ENCODE data around the gene C9orf50.

The C9orf50 gene

DNA sequence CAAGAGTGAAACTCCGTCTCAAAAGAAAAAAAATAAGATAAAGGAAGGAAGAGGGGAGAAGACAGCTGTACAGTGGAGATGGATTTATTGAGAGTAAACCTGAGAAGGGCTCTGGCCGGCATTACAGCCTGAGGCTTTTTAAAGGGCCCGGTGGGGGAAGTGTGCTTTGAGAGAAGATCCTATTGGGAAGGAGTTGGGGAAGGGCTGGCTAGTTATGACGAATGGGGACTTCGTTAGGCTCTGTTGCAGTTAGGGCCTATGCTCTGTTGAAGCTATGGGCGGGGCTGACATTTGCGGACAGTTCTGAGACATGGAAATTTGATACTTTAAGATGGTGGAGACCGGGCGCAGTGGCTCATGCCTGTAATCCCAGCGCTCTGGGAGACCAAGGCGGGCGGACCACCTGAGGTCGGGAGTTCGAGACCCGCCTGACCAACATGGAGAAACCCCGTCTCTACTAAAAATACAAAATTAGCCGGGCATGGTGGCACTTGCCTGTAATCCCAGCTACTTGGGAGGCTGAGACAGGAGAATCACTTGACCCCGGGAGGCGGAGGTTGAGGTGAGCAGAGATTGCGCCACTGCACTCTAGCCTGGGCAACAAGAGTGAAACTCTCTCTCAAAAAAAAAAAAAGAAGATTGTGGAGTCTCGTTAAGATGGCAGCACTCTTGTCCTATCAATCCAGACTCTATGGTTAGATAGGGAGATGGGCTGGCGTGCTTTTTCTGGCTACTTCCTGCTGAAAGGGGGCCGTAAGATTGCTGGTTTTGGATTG is 33.2 kb downstream of the C9orf50 start:
- no peak for DNase-seq

DNA sequence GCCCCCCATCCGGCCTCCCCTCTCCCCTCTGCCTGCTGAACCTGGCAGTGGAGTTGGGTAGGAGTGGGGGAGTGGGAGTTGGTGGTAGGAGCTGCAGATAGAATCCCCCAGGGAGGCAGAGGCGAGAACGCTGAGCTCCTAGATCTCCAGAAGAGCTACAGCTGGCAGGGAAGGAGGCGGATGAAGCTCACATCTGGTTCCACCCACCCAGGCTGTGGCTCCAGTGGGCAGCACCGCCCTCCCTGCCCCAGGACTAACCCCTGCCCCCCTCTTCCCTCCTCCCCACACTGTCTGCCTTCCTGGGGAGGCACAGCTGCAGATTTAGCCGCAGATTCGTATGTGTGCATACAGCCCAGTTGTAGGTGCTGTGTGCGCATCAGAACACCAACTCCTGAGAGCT is 34.2 kb downstream of the C9orf50 start:
- DNase-seq: no peak

DNA sequence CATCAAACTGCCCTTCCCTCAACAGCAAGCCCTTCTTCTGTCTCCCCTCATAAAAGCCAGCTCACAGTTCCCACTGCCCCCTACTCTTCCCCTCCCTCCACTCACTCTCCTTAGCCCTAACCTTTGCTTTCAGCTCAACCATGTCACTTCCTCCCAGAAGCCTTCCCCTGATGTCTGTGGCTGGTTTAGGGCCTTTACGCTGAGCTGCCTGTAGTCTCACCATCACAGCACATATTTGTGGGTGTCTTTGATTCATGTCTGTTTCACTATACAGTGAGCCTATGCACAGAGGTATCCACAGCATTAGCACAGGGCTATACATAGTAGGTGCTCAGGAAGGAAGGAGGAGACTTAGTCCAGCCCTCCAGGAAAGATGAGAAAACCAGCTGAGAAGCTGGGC is 34.7 kb downstream of the C9orf50 start:
- no peak for DNase-seq

DNA sequence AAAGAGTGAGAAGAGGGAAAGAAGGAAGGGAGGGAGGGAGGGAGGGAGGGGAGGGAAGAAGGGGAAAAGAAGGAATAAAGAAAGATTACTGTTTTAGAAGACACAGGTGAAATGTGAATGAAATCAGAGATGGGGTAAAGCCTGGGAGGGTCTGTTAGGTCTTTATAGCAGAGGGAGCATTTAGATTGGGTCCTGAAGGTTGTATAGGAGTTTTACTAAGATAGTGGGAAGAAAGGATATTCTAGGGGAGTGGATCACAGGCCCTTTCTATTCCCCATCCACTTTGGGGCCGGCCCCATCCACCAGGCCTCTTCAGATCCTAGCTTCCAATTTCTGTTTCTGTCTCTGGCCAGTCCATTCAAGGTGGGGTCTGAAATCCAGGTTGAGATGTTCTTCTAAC is 35.5 kb downstream of the C9orf50 start:
- no peak for DNase-seq

DNA sequence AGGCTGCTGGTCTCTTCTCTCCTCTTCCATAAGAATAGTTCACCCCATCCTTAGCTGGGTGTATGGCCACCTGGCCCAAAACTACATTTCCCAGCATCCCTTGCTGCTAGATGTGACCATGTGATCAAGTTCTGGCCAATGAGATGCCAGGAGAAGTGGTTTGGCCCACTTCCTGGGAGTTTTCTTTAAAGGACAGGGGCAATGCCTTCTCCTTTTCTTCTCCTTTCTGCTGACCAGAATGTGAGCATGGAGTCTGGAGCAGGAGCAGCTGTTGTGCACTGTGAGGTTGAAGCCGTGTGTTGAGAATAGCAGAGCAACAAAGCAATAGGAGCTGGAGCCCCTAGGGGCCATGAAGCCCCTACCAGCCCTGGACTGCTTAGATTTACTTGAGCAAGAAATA is 36.8 kb downstream of the C9orf50 start:
- DNase-seq: peak; percentile 71 to 74

DNA sequence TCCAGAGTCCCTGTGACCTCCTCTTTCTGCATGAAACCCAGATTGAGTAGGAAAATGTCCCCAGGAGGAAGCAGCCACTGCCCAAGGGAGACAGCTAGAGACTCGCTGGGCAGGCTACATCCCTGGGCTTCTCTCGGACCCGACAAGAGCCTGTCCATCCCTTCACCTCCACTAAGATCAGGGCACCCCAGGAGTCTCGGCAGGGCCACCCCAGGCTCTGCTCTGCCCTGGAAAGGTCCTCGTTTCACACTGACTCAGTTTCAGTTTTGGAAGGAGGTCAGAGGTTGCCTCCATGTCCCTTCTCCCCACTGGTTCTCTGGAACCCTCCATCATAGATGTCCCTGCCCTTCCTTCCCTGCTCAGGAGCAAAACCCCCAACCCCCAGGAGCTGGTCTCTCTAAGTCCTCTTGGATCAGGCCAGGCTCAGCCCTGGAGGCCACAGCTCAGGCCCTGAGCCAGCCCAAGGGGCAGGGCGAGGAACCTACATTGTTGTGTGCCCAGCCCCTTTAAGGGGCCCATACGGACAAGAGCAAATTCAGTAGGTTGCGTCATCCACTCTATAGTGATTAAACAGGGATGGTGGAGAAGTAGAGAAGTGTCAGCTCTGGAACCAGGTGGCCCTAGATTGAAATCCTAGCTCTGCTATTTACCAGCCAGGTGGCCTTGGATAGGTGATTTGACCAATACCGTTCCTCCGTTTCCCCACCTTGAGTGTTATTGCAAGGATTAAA is 37.4 kb downstream of the C9orf50 start:
- DNase-seq: no peak

DNA sequence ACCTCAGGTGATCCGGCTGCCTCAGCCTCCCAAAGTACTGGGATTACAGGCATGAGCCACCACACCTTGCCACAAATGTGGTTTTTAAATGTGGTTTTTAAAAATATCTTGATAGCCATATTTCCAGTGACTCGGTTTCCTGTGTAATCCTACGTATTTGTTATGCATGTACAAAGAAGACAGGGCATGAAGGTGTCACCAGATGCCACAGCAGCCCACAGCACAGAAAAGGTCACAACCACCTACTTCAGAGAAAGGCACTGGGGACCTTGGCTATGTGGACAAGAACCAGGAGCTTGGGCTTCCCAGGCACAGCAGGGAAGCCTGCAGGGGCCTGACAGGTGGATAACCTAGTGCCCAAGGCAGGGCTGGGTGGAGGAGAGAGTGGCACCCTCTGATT is 38.0 kb downstream of the C9orf50 start:
- no peak for DNase-seq

DNA sequence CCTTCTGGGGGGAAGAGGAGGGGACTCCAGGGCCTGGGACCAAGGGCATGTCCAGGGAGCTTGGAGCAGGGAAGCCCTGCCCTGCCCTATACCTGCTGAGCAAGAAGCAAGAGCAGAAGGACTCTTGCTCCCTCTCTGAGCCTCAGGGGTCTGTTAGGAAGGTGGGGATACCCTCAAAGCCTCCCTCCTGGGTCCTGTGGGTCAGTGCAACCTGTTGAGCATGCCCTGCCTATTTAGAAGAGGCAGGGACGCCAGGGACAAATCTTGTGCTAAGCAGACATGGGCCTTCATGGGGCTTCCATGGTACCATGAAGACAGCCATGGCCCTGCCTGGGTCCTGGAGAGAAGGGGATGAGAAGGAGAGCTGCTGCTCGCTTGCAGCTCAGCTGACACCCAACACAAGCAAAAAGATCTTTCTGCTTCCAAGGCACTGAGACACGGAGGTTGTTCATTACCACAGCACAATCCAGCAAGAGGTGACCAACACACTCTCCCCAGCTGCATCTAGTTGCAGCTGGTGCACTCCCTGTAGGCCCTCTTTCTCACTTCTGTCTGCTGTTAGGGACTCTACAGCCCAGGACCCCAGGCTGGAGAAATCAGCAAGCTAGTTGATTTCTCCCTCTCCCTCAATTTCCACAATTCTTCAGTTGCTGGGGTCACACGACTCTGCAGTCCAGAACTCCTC is 39.3 kb downstream of the C9orf50 start:
- DNase-seq: no peak

DNA sequence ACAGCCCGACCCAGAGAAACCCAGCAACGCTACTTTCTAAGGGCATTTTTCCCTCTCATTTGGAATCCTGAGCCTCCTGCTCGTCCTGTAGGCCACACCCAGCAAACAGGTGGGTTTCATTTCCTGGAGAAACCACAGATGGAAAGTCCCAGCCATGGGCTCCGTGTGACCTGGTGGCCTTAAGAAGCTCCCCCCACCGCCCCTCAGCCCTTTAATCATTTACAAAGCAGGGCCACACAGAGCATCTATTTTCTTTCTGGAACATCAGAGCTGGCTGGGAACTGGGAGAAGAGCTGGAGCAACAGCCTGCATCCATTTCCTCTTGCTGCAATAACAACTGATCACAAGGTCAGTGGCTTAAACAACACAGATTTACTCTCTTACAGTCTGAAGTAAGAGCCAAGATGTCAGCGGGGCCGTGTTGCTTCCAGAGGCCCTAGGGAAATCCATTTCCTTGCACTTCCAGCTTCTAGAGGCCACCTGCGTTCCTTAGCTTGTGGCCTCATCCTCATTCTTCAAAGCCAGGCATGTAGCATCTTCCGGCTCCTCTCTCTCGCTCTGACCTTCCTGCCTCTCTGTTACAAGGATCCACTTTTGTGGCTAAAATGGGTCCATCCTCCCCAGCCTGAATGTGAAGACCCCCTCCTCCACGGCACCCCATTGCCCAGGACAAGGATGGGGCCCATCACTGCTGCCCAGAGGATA is 40.5 kb downstream of the C9orf50 start:
- no peak for DNase-seq

DNA sequence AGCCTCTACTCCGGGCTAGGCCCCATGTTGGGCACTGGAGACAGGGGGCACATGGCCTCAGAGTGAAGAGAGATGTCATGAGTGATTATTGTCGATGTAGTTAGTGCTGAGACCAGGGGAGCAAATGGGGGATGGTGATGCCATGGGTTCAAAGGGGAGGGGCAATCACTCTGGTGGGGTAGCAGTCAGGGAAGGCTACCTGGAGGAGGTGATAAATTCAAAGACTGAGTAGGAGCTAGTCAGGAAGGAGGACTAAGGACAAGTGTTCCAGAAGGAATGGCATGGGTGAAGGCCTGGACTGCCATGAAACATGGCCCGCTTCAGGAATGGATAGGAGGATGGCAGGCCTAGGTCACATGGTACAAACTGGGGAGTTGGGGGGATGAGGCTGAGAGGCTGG is 41.6 kb downstream of the C9orf50 start:
- no peak for DNase-seq

DNA sequence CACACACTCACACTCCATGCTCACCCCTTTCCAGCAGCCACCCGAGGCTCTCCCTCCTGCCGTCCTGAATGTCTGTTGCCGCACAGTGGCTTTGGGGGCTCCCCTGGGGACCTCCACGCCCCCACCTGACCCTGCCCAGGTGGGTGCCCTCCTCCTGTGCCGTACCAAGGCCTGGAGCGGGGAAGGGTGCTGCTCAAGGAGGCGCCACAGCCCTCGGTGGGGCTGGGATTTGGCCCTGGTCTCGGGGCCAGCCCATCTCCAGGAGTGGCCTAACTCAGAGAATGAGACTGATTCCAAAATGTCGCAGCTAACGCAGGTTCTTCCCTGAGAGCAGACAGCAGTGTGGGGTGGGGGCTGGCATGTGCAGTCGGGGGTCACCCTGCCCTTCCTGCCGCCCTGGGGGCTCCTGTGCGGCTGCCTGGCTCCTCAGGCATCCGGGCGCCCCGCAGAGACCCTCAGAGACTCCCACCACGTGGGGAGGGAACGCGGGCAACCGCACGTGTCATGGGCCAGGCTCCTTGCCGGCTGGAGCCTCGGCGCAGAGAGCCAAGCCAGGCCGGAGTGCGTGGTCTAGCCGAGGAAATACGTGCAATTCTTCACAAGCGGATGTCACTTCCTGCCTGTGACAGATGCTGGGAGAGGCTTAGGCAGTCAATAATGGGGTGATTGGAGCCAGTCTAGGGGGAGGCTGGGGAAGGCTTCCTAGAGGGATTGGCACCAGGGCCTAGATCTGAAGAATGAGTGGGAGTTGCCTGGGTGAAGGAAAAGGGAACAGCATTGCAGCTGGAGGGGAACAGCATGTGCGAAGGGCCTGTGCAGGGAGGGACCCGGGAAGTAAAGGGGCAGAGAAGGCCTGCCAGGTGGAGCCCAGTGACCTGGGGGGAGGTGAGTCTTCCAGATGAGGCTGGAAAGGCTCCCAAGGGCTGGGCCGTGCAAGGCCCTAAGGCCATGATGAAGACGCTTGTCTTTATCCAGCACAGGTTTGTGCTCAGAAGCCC is 44.1 kb downstream of the C9orf50 start:
- no peak for DNase-seq

DNA sequence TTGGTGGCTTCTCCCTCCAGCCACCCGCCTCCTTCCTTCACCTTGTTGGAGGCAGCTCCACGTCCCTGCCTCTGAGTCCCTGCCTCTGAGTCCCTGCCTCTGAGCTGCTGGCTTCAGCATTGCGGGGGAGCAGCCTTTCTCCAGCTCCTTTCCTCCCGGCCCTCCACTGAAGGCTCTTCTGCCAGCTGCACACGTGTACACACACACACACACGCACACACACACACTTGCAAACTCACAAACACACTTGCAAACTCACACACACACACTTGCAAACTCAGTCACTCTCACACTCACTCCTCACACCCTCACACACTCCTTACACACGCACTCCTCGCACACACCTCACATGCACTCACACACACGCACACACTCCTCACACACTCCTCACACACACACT is 45.1 kb downstream of the C9orf50 start:
- no peak for DNase-seq

DNA sequence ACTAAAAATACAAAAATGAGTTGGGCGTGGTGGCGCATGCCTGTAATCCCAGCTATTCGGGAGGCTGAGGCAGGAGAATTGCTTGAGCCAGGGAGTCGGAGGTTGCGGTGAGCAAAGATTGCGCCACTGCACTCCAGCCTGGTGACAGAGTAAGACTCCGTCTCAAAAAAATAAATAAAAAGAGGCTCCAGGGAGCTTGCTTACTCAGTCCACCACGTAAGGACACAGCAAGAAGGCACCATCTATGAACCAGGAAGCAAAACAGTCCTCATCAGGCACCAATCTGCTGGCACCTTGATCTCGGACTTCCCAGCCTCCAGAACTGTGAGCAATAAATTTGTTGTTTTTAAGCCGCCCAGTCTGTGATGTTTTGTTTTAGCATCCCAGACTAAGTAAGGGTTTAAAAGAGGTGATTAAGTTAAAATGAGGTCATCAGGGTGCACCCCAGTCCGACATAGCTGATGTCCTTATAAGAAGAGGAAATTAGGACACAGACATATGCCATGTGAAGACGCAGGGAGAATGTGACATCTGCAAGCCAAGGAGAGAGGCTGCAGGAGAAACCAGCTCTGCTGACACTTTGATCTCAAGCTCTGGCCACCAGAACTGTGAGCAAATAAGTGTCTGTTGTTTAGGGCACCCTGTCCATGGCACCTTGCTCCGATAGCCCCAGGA is 45.9 kb downstream of the C9orf50 start:
- DNase-seq: no peak

DNA sequence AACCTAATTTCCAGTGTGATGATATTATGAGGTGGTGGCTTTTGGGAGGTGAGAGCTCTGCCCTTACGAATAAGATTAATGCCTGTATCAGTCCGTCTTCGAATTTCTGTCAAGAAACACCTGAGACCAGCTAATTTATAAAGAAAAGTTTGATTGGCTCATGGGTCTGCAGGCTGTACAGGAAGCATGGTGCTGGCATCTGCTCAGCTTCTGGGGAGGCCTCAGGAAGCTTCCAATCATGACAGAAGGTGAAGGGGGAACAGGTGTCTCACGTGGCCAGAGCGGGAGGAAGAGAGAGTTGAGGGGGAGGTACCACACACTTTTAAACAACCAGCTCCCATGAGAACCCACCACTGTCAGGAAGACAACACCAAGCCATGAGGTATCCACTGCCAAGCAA is 46.9 kb downstream of the C9orf50 start:
- no peak for DNase-seq

DNA sequence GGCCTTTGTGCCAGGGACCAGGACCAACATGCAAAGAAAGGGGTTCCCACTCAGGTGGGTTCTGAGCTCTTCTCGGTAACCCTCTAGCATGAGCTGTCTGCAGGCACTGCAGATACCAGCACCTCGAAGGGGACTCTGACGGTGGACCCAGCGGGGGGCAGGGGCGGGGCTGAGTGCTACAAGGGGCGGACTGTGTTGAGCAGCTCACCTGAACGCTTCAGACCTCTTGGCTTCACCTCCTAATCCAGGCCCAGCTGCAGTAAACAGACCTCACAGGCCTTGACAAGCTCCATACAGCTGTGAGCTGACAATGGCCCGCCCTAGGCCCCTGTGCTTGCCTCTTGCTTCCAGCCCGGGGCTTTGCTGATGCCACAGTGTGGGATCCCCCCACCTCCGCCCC is 48.4 kb downstream of the C9orf50 start:
- no peak for DNase-seq

DNA sequence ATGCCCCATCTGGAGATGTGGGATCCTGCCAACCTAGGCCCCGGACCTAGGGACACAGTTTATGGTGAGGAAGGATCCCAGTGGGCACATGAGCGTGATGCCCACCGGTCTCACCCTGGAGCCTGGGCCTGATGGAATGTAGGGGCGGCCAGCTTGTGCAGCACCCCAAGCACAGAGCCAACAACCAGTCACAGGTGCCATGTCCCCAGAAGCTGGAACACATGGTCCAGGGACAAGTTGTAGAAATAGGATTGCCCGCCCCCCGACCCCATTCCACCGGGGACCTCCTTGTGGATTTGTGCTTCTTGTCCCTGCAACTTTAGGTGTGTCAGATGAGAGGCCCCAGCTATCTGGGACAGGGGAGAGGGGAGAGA is 48.9 kb downstream of the C9orf50 start:
- DNase-seq: no peak

DNA sequence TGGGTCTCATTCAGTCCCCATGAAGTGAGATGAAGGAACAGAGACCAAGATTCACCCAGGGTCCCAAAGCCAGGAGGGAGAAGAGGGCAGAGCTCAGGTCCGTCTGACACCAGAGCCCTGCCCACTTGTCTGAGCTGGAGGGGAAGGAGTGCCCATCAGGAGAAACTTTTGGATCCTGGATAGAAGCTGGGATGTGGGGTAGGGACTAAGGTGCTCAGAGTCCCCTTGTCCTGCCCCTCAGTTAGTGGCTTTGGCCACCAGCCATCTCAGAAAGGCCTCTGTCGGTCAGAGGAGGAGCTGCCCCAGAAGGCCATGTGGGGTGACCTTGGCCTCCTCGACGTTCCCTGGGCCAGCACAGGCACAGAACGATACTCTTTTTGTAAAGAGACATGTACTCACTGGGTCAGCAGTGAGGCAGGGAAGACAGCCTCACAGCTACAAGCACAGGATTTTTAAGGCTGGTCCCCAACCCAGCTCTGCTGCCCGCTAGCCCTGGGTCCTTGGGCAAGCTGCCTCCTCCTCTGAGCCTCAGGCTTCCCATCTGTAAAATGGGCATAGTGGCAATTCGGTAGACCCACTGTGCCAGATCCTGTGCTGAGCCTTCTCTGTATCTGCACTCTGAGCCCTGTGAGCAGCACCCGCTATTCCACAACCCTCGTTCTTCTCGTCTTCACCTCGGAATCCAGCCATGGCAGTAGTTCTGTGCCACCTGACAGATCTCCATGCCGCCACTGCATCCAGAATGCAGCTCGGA is 49.4 kb downstream of the C9orf50 start:
- no peak for DNase-seq

DNA sequence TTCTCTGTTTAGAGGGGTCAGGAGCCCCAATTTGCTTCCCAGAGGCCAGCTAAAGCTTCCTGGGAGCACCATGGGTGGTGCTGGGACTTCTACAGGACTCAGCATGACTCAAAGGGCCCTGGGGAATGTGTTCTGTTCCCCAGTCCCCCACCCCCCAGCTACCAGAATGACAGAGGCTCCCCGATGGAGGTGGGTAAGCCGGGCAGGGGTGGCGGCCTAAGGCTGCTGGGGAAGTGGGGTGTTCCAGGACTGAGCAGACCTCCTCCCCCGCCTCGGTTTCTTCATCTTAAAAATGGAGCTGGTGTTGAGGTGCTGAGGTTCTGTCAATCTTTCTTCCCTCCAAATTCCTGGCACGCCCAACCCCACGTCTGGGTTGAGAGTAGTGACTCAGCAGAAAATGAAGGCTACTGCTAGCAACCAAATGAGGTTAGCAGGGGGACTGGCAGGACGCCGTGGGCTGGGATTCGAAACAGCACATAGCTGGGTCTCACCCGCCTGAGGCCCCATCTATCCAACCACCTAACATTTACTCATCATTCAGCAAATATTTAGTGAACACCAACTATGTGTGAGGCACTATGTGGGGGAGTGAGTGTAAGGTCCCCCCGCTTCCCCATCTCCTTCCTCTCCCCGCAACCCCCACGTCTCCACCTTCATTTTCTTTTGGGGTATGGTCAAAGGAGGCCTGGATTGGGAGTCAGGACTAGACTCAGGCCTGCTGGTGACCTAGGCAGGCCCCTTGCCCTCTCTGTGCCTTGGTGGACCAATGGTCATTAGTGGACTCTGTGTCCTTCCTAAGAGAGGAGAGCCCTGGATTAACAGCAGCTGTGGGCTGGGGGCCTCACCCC is 50.2 kb downstream of the C9orf50 start:
- peak in 1 of 2 experiments; percentile 59 for DNase-seq

All from activated T-cell treated with anti-CD3 and anti-CD28 coated beads, Interleukin-2, amount 50 U/mL, for 48 hours (primary cell).